ENCODE data around the gene GPR75. TPM values are rescaled to one million over a fixed set of nuclear protein-coding genes. Genes with fewer than 3 reads are reported as not detected.

The GPR75 gene
- 1 to 10 TPM in 7 of 9 donors, under 1 TPM in 2; 0.67 to 2.2 (median 1.2) TPM for total RNA-seq
- polyA plus RNA-seq, result under 1 TPM; 0.84 to 0.98 TPM
- long read RNA-seq, donor 1, result 0 reads
- long read RNA-seq, donor 2, result 0 reads
- long read RNA-seq, donor 3, result 0 reads

- 37 to 69% (median 55%) methylated on average over 48 to 72 of the region's 72 CpGs for WGBS, 4 donors
- peaks cover 0 to 7% (median 0%) of the 10 kb centered on the region in 12 donors for H3K4me1 ChIP-seq
- DNase-seq (peak; percentile 15 to 68 (median 32)), ATAC-seq (peak in 3 of 4 donors; percentile 59 to 66 (median 65))
- peak within 1 kb of the TSS in 11 of 12 donors; percentile 5 to 51 (median 33) for H3K4me3 ChIP-seq
- intact Hi-C loops (cut with DNase I), result no loop called here
- peaks cover 0 to 24% (median 13%) of the 10 kb centered on the region in 9 donors for H3K36me3 ChIP-seq
- no peak within 1 kb of the TSS for H3K27ac ChIP-seq
- TF ChIP-seq CTCF (IDR thresholded peaks at IDR 0.05), result no peak
- no peak for TF ChIP-seq POLR2A (IDR thresholded peaks at IDR 0.05)
- H3K9me3 ChIP-seq, result no peaks in the 10 kb centered on the region
- no peaks in the 10 kb centered on the region for H3K27me3 ChIP-seq
Measured at GRCh38 chr2:53859206-53860181, at the start of gene GPR75. TSS of gene GPR75 (minus strand) at chr2:53859967. CDS start at chr2:53854756, 5,211 bp downstream.

DNA sequence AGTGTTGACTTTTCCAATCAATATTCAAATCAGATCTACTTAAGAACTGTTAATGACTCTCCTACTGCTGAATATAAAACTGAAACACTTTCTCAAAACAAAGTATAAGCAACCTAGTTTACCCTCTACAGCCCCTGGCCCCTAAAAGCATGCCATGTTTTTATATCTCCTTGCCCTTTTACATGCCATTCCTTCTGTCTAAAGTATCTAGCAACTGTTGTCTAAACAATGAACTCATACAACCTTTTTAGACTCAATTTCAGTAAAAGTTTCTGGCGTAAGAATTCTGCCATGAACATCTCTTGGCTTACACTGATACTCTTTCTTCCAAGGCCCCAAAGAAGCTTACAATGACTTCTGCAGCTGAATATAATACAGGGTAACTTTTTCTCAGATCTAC is 47.8 kb upstream of the GPR75 start:
- H3K4me1 ChIP-seq, result peaks cover 0 to 5% (median 0%) of the 10 kb centered on the region in 12 donors
- peak in 3 of 4 donors; percentile 31 to 54 (median 44) for ATAC-seq
- no peaks in the 10 kb centered on the region for H3K27me3 ChIP-seq
- 60 to 79% (median 73%) methylated on average over 1 of the region's 1 CpG for WGBS, 4 donors
- no peak overlapping the region for H3K4me3 ChIP-seq
- no peaks in the 10 kb centered on the region for H3K9me3 ChIP-seq
- no peak for DNase-seq
- TF ChIP-seq POLR2A (IDR thresholded peaks at IDR 0.05) (no peak), CTCF (IDR thresholded peaks at IDR 0.05) (no peak)
- intact Hi-C loops (cut with DNase I), result no loop called here
- H3K27ac ChIP-seq, result peak overlapping the region in 2 of 12 donors; percentile 18 to 24
- H3K36me3 ChIP-seq, result peaks cover 0 to 95% (median 84%) of the 10 kb centered on the region in 9 donors

- Histone ChIP-seq H3K36me3 (peaks cover 0 to 100% (median 98%) of the 10 kb centered on the region in 9 donors), H3K27ac (no peak overlapping the region), H3K4me3 (no peak overlapping the region), H3K27me3 (no peaks in the 10 kb centered on the region), H3K4me1 (peaks cover 0 to 5% (median 0%) of the 10 kb centered on the region in 12 donors), H3K9me3 (no peaks in the 10 kb centered on the region)
- DNase-seq (no peak), ATAC-seq (no peak)
- intact Hi-C loops (cut with DNase I), result no loop called here
- WGBS, 4 donors, result 93 to 96% (median 95%) methylated on average over 9 of the region's 9 CpGs
- no peak for TF ChIP-seq POLR2A (IDR thresholded peaks at IDR 0.05)
- TF ChIP-seq CTCF (IDR thresholded peaks at IDR 0.05), result no peak
Measured at GRCh38 chr2:53905396-53905795, 45.6 kb upstream of the GPR75 start.

DNA sequence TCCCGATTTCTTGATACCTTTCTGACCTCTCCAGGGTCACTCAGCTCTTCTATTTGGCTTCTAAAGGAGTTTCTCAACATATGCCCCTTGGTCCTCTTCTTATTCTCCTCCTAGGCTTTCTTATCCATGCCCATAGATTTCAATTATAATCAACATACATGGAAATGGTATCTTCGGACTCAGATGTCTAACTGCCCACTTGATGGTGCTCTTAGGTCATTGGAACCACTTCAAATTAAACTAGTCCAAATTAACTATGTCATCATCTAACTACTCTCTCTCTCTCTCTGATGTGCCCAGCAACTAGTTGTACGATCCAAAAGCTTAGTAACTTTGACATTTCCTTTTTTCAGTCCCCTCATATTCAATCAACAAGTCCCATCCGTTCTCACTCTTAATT is 43.2 kb upstream of the GPR75 start:
- Histone ChIP-seq H3K4me1 (peaks cover 0 to 5% (median 0%) of the 10 kb centered on the region in 12 donors), H3K36me3 (peaks cover 0 to 99% (median 98%) of the 10 kb centered on the region in 9 donors), H3K27me3 (no peaks in the 10 kb centered on the region), H3K4me3 (no peak overlapping the region), H3K9me3 (no peaks in the 10 kb centered on the region), H3K27ac (no peak overlapping the region)
- no peak for ATAC-seq
- 53 to 82% (median 70%) methylated on average over 4 of the region's 4 CpGs for WGBS, 4 donors
- no peak for TF ChIP-seq POLR2A (IDR thresholded peaks at IDR 0.05)
- TF ChIP-seq CTCF (IDR thresholded peaks at IDR 0.05), result no peak
- intact Hi-C loops (cut with DNase I), result no loop called here
- DNase-seq, result no peak
